CD4-positive, alpha-beta T cell treated with Interleukin-6 for 4 hours (primary cell): ENCODE measurements around the gene LOC101059915.
"Not testable (repeated sequence)": the region's sequence is repeated elsewhere in the genome, so short reads cannot be mapped to it uniquely, and the experiment has no call there.

Experiments used
- DNase-seq: peaks from one replicate; pipeline ENCODE4 v3.0.0-alpha.2; 2020; ENCODE audit warnings: mixed read lengths

Gene LOC101059915

GRCh38 chrX:71676068-71676795 lies 8.9 kb downstream of the LOC101059915 start:
- not testable (repeated sequence) for DNase-seq

DNA sequence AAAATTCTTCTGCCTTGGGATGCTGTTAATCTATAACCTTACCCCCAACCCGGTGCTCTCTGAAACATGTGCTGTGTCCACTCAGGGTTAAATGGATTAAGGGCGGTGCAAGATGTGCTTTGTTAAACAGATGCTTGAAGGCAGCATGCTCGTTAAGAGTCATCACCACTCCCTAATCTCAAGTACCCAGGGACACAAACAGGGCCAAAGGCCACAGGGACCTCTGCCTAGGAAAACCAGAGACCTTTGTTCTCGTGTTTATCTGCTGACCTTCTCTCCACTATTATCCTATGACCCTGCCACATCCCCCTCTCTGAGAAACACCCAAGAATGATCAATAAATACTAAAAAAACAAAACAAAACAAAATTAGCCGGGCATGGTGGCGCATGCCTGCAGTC lies 9.8 kb downstream of the LOC101059915 start:
- not testable (repeated sequence) for DNase-seq

GRCh38 chrX:71679575-71680207 lies 12.3 kb downstream of the LOC101059915 start:
- no peak for DNase-seq

GRCh38 chrX:71696641-71697465 lies 29.5 kb downstream of the LOC101059915 start:
- DNase-seq: not testable (repeated sequence)

GRCh38 chrX:71697466-71698298 lies 30.3 kb downstream of the LOC101059915 start:
- not testable (repeated sequence) for DNase-seq

GRCh38 chrX:71698299-71699022 lies 31.1 kb downstream of the LOC101059915 start:
- not testable (repeated sequence) for DNase-seq

DNA sequence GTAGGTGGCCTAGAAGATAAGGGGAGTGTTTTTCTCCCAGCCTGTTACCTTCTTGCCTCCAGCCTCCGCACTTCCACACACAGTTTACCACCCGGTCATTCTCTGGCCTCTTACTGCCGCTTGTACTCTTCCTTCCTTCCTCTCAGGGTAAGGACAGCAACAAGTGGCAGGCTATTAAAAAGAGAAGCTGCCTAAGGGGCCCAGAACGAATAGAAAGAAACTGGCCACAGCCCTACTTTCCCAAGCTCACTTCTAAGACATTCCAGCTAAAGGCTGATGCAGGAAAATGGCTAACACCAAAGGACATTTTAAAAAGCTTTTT lies 31.6 kb downstream of the LOC101059915 start:
- not testable (repeated sequence) for DNase-seq

DNA sequence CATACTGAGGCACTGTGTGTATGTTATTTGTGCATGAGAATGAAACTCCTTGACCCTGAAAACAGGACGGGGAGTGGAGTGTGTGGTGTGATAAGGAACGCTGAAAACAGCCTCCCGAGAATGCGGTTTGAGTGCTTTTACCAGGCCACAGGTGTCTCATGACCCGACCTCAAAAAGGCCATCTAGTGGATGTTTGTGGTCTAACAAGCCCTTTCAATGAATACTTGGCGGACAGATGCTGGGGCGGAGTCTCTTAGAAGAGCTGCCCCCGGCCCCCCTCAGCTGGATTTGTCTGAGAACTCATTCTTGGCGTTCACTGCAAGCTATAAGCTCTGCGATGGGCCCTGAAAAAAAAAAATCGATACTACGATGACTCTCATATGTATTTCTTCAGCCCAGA lies 35.5 kb downstream of the LOC101059915 start:
- not testable (repeated sequence) for DNase-seq

DNA sequence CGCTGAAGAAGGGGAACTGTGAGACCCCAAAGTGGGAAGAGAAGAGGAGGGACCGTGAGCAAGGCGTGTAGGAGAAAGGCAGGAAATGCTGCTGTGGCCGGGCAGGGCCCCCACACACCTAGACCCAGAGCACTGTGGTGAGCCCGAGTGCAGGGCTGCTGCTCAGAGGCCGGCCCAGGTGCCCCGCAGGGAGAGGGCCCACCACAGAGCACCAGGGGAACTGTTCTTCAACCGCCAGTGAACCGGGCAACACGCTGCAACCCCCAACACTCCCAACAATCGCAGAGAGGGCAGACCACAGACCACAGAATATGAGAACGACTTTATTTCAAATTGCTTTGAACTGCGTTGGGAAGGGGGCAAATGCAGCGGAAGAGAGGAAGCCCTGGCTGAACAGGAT lies 46.7 kb downstream of the LOC101059915 start:
- DNase-seq: not testable (repeated sequence)

- not testable (repeated sequence) for DNase-seq
These were observed 48.2 kb downstream of the LOC101059915 start for GRCh38 chrX:71715551-71715950.

- not testable (repeated sequence) for DNase-seq
These were observed 49.0 kb downstream of the LOC101059915 start for GRCh38 chrX:71716323-71716722.

DNA sequence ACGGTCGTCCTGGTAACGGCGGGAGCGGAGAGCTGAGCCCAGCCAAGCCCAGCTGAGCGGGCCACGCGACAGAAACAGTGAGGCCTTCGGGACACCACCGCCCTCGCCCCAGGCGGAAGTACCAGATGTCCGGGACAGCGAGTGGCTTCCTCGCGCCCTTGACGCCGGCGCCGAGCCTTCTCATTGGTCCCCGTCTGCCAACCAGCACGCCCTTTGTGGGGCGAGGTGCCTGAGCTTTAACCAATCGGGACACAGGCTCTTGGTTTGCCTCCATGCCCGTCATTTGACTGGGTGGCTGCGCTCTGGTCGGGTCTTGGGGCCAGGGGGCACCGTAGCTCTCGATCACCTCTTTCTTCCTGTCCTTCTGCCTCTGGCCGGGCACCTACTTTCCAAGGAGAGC lies 50.8 kb downstream of the LOC101059915 start, which contains the start of gene CXorf49:
TSS of gene CXorf49 (minus strand) at position 101 of the 400 bp plus-strand sequence. CDS start 134 bp downstream, outside the sequence.
- DNase-seq: not testable (repeated sequence)

DNA sequence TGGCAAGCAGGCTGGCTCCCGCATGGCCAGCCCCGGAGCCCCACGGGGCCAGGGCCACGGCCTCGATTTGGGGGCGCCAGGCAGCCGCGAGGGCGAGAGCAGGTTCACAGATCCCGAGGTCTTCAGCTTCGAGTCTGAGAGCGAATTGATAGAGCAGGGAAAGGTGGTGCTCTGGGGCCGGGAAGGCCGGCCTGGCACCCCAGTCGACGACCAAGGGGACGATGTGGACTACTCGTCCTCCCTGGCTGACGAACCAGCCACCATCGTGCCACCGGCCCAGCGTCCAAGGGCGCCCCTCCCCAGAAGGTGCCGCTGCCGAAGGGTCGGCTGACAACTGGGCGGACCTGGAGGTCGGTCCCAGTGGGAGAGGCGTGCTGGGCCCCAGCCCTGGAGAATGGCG lies 51.8 kb downstream of the LOC101059915 start:
- DNase-seq: not testable (repeated sequence)

- DNase-seq: not testable (repeated sequence)
These were observed 53.0 kb downstream of the LOC101059915 start for GRCh38 chrX:71720289-71720886.
